H9 (cell line): ENCODE measurements around the gene DHRS7B. TPM values are rescaled to one million over a fixed set of nuclear protein-coding genes. Genes with fewer than 3 reads are reported as not detected.

Experiments
- DNase-seq: peaks from one replicate; pipeline ENCODE4 v3.0.0-alpha.2; 2017
- H2AFZ ChIP-seq: one replicate; pipeline ENCODE4 v1.6.1; 2013; ENCODE audit warnings: mild to moderate bottlenecking, low read length, control low read depth, moderate library complexity
- H2AK5ac ChIP-seq: 2 replicates; pipeline ENCODE4 v1.6.1; 2013; ENCODE audit warnings: low read length, control low read depth, mixed read lengths; ENCODE audit not compliant: insufficient read length
- H2BK120ac ChIP-seq: one replicate; pipeline ENCODE4 v1.6.1; 2013; ENCODE audit warnings: low read depth, mild to moderate bottlenecking, low read length, control low read depth, inconsistent platforms; ENCODE audit not compliant: poor library complexity, severe bottlenecking
- H2BK12ac ChIP-seq: 2 replicates; pipeline ENCODE4 v1.6.1; 2013; ENCODE audit warnings: low read length, control low read depth, mixed read lengths, low read depth; ENCODE audit not compliant: insufficient read length
- H2BK15ac ChIP-seq: 2 replicates; pipeline ENCODE4 v1.6.1; 2013; ENCODE audit warnings: low read depth, low read length, control low read depth
- H2BK20ac ChIP-seq: one replicate; pipeline ENCODE4 v1.6.1; 2013; ENCODE audit warnings: low read depth, mild to moderate bottlenecking, low read length, control low read depth, inconsistent platforms; ENCODE audit not compliant: poor library complexity, severe bottlenecking
- H2BK5ac ChIP-seq: 2 replicates; pipeline ENCODE4 v1.6.1; 2013; ENCODE audit warnings: low read length, control low read depth, mixed read lengths; ENCODE audit not compliant: insufficient read length
- H3K14ac ChIP-seq: 2 replicates; pipeline ENCODE4 v1.6.1; 2013; ENCODE audit warnings: low read length, control low read depth; ENCODE audit not compliant: insufficient read depth
- H3K18ac ChIP-seq: 2 replicates; pipeline ENCODE4 v1.6.1; 2013; ENCODE audit warnings: low read depth, mild to moderate bottlenecking, mixed read lengths, low read length, control low read depth; ENCODE audit not compliant: insufficient read length
- H3K23ac ChIP-seq: 2 replicates; pipeline ENCODE4 v1.6.1; 2013; ENCODE audit warnings: low read length, control low read depth, mixed read lengths, low read depth; ENCODE audit not compliant: insufficient read length
- H3K23me2 ChIP-seq: 2 replicates; pipeline ENCODE4 v1.6.1; 2013; ENCODE audit warnings: low read depth, mild to moderate bottlenecking, mixed read lengths, low read length, control low read depth; ENCODE audit not compliant: insufficient read length, poor library complexity, severe bottlenecking
- H3K27ac ChIP-seq: 2 replicates; pipeline ENCODE4 v1.5.1; 2013; ENCODE audit warnings: low read length, control low read depth, mixed read lengths, low read depth; ENCODE audit not compliant: insufficient read length
- H3K27me3 ChIP-seq: 2 replicates; pipeline ENCODE4 v1.6.1; 2013; ENCODE audit warnings: low read length, control low read depth, inconsistent platforms; ENCODE audit not compliant: insufficient read depth
- H3K4ac ChIP-seq: 2 replicates; pipeline ENCODE4 v1.6.1; 2013; ENCODE audit warnings: low read depth, mild to moderate bottlenecking, control low read depth, inconsistent platforms, low read length, moderate library complexity
- H3K4me1 ChIP-seq: 2 replicates; pipeline ENCODE4 v1.6.1; 2013; ENCODE audit warnings: low read length, control low read depth, inconsistent platforms; ENCODE audit not compliant: insufficient read depth
- H3K4me2 ChIP-seq: 2 replicates; pipeline ENCODE4 v1.6.1; 2013; ENCODE audit warnings: low read length, control low read depth, mixed read lengths; ENCODE audit not compliant: insufficient read length, insufficient read depth
- H3K56ac ChIP-seq: 2 replicates; pipeline ENCODE4 v1.6.1; 2013; ENCODE audit warnings: low read depth, mild to moderate bottlenecking, mixed read lengths, low read length, control low read depth; ENCODE audit not compliant: insufficient read length
- H3K79me1 ChIP-seq: 2 replicates; pipeline ENCODE4 v1.6.1; 2013; ENCODE audit warnings: low read depth, mild to moderate bottlenecking, moderate library complexity, low read length, control low read depth, inconsistent platforms; ENCODE audit not compliant: insufficient read depth, poor library complexity, severe bottlenecking
- H3K79me2 ChIP-seq: 2 replicates; pipeline ENCODE4 v1.6.1; 2013; ENCODE audit warnings: low read length, control low read depth, inconsistent platforms; ENCODE audit not compliant: insufficient read depth
- H3K9ac ChIP-seq: 2 replicates; pipeline ENCODE4 v1.6.1; 2013; ENCODE audit warnings: low read length, control low read depth, mixed read lengths; ENCODE audit not compliant: insufficient read length; ENCODE audit errors: extremely low read depth
- H3K9me3 ChIP-seq: one replicate; pipeline ENCODE4 v1.6.1; 2013; ENCODE audit warnings: low read depth, low read length, inconsistent platforms; ENCODE audit not compliant: control insufficient read depth
- H3T11ph ChIP-seq: one replicate; pipeline ENCODE4 v1.6.1; 2013; ENCODE audit warnings: mild to moderate bottlenecking, low read length, control low read depth, inconsistent platforms
- H4K20me1 ChIP-seq: one replicate; pipeline ENCODE4 v1.6.1; 2013; ENCODE audit not compliant: control insufficient read depth, insufficient read length, insufficient read depth
- H4K5ac ChIP-seq: 2 replicates; pipeline ENCODE4 v1.6.1; 2013; ENCODE audit warnings: low read depth, mild to moderate bottlenecking, mixed read lengths, low read length, control low read depth; ENCODE audit not compliant: insufficient read length
- H4K8ac ChIP-seq: replicated peaks from 2 replicates; pipeline ENCODE4 v1.6.1; 2013; ENCODE audit warnings: low read length, control low read depth, mixed read lengths, low read depth; ENCODE audit not compliant: insufficient read length
- H4K91ac ChIP-seq: 2 replicates; pipeline ENCODE4 v1.6.1; 2013; ENCODE audit warnings: low read depth, mild to moderate bottlenecking, moderate library complexity, mixed read lengths, low read length, control low read depth; ENCODE audit not compliant: insufficient read length
- H3K27ac Mint-ChIP-seq, 3 experiments: 2 replicates in 2 of 3; 3 replicates in 1 of 3; pipeline ENCODE4 v1.8.0; 2020 to 2021; ENCODE audit warnings: mixed read lengths in 3 of 3, mild to moderate bottlenecking in 1 of 3, moderate library complexity in 1 of 3
- H3K27me3 Mint-ChIP-seq: 2 replicates; pipeline ENCODE4 v1.8.0; 2021; ENCODE audit warnings: low read depth, mild to moderate bottlenecking, moderate library complexity, mixed read lengths
- H3K36me3 Mint-ChIP-seq, 3 experiments: 2 replicates in 2 of 3; 3 replicates in 1 of 3; pipeline ENCODE4 v1.8.0; 2020 to 2021; ENCODE audit warnings: low read depth in 3 of 3, mixed read lengths in 3 of 3; ENCODE audit not compliant: insufficient read depth in 1 of 3
- H3K4me1 Mint-ChIP-seq, 2 experiments: 2 replicates each; pipeline ENCODE4 v1.8.0; 2020; ENCODE audit warnings: mixed read lengths in 2 of 2
- H3K4me3 Mint-ChIP-seq, 2 experiments: 2 replicates in 1 of 2; 3 replicates in 1 of 2; pipeline ENCODE4 v1.8.0; 2020 to 2021; ENCODE audit warnings: mild to moderate bottlenecking in 2 of 2, mixed read lengths in 2 of 2, moderate library complexity in 1 of 2
- H3K9me3 Mint-ChIP-seq, 2 experiments: 2 replicates in 1 of 2; 3 replicates in 1 of 2; pipeline ENCODE4 v1.8.0; 2020; ENCODE audit warnings: mild to moderate bottlenecking in 2 of 2, mixed read lengths in 2 of 2, moderate library complexity in 1 of 2
- CTCF ChIP-seq: fragments of 200-600 bp; sonication (generic); conservative IDR thresholded peaks from 3 replicates; pipeline ENCODE4 v1.8.0; 2021; ENCODE audit warnings: antibody characterized with exemption, mild to moderate bottlenecking
- WGBS: extraction: QIAGEN DNeasy Blood & Tissue Kit; methylation state at CpG from one replicate; pipeline ENCODE4 v1.1.7; 2013; ENCODE audit warnings: missing lambda C conversion rate, low lambda C conversion rate, mixed read lengths; ENCODE audit not compliant: insufficient read length; ENCODE audit errors: extremely low coverage; 5-methylcytosine and 5-hydroxymethylcytosine counted together
- total RNA-seq: library from RNA; stranded (reverse); gene quantifications from 2 replicates; pipeline ENCODE4 v1.2.1, GENCODE V29; 2021

DHRS7B gene
- total RNA-seq, 1 experiment from 2014 or later: 20.3 TPM

DNA sequence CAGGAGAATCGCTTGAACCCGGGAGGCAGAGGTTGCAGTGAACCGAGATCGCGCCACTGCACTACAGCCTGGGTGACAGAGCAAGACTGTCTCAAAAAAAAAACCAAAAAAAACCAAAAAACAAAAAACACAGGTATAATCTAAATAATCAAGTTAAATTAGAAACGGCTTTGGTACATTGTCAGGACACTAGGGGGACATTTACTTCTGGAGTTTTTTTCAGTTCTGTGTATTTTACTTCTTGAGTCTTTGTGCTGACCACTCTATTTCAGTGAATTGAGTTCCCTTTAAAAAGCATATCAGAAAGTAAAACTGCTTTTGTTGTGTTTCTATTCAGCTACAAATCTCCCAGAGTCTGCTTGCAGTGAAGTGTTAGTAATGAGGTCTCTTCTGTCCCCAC lies 36.3 kb downstream of the DHRS7B start:
- no peak overlapping the region for H3K4me3 Mint-ChIP-seq

More for the DNA sequence above, 36.3 kb downstream of the DHRS7B start:
- Mint-ChIP-seq H3K27ac (no peak overlapping the region), H3K9me3 (no peaks in the 10 kb centered on the region), H3K4me1 (no peaks in the 10 kb centered on the region), H3K27me3 (no peaks in the 10 kb centered on the region), H3K36me3 (no peaks in the 10 kb centered on the region; a peak in 2 of 7 replicates)
- DNase-seq: no peak
- H3K79me1 ChIP-seq: no peaks in the 10 kb centered on the region
- no peak overlapping the region for H2BK20ac ChIP-seq
- H2BK12ac ChIP-seq: no peak overlapping the region
- H4K20me1 ChIP-seq: no peaks in the 10 kb centered on the region
- no peak overlapping the region for H3K14ac ChIP-seq
- H3K4me2 ChIP-seq: no peak overlapping the region
- H4K91ac ChIP-seq: no peak overlapping the region
- H3T11ph ChIP-seq: no peak overlapping the region
- no CpG with 5 or more reads among the region's 6 CpGs for WGBS
- H3K23me2 ChIP-seq: no peaks in the 10 kb centered on the region
- H3K18ac ChIP-seq: no peak overlapping the region
- peak; percentile 41; the same call in 2 of the 3 replicates for TF ChIP-seq CTCF
- H2BK15ac ChIP-seq: no peak overlapping the region
- H4K8ac ChIP-seq: no peak overlapping the region
- H3K9me3 ChIP-seq: no peaks in the 10 kb centered on the region
- no peaks in the 10 kb centered on the region for H3K27me3 ChIP-seq
- no peak overlapping the region for H2BK5ac ChIP-seq
- no peak overlapping the region for H2AFZ ChIP-seq
- no peak overlapping the region for H3K4ac ChIP-seq
- no peak overlapping the region for H3K56ac ChIP-seq
- H3K79me2 ChIP-seq: no peaks in the 10 kb centered on the region
- no peak overlapping the region for H3K27ac ChIP-seq
- H4K5ac ChIP-seq: no peak overlapping the region
- no peak overlapping the region for H3K23ac ChIP-seq
- H3K9ac ChIP-seq: no peak overlapping the region
- no peaks in the 10 kb centered on the region for H3K4me1 ChIP-seq
- no peak overlapping the region for H2BK120ac ChIP-seq
- no peak overlapping the region for H2AK5ac ChIP-seq
